Mucosa of stomach (tissue), 1 donor: ENCODE measurements around the gene COL15A1.

Experiments
- H3K27me3 ChIP-seq: one replicate; pipeline ENCODE4 v1.7.0; 2013; ENCODE audit warnings: mild to moderate bottlenecking, low read length; ENCODE audit not compliant: control insufficient read depth, insufficient read depth
- H3K36me3 ChIP-seq: one replicate; pipeline ENCODE4 v1.7.0; 2013; ENCODE audit warnings: low read length; ENCODE audit not compliant: control insufficient read depth, insufficient read depth
- H3K4me1 ChIP-seq: one replicate; pipeline ENCODE4 v1.7.0; 2013; ENCODE audit warnings: mild to moderate bottlenecking, low read length; ENCODE audit not compliant: control insufficient read depth, insufficient read depth
- H3K4me3 ChIP-seq: one replicate; pipeline ENCODE4 v1.7.0; 2013; ENCODE audit warnings: low read length
- H3K9ac ChIP-seq: one replicate; pipeline ENCODE4 v1.7.0; 2013; ENCODE audit warnings: mild to moderate bottlenecking, low read length, moderate library complexity
- H3K9me3 ChIP-seq: one replicate; pipeline ENCODE4 v1.7.0; 2013; ENCODE audit warnings: mild to moderate bottlenecking, low read length, moderate library complexity; ENCODE audit not compliant: control insufficient read depth
- donor health status: Pancreatic carcinoma.

The COL15A1 gene

GRCh38 chr9:98921732-98922131 is 22.0 kb upstream of the COL15A1 start:
- Histone ChIP-seq H3K4me1 (peaks cover 8% of the 10 kb centered on the region), H3K9me3 (no peaks in the 10 kb centered on the region), H3K4me3 (no peak overlapping the region), H3K27me3 (peaks cover 2% of the 10 kb centered on the region), H3K9ac (no peak overlapping the region), H3K36me3 (no peaks in the 10 kb centered on the region)

- Histone ChIP-seq H3K9ac (no peak overlapping the region), H3K27me3 (peaks cover 2% of the 10 kb centered on the region), H3K4me1 (peaks cover 4% of the 10 kb centered on the region), H3K9me3 (no peaks in the 10 kb centered on the region), H3K36me3 (no peaks in the 10 kb centered on the region), H3K4me3 (no peak overlapping the region)
These were observed 20.8 kb upstream of the COL15A1 start for GRCh38 chr9:98922721-98923435.

- H3K9me3 ChIP-seq = no peaks in the 10 kb centered on the region
- H3K36me3 ChIP-seq = no peaks in the 10 kb centered on the region
- H3K9ac ChIP-seq = no peak overlapping the region
- no peaks in the 10 kb centered on the region for H3K4me1 ChIP-seq
- no peak overlapping the region for H3K4me3 ChIP-seq
- H3K27me3 ChIP-seq = peaks cover 2% of the 10 kb centered on the region
These were observed 20.1 kb upstream of the COL15A1 start for GRCh38 chr9:98923451-98924123.

- no peaks in the 10 kb centered on the region for H3K4me1 ChIP-seq
- no peak overlapping the region for H3K9ac ChIP-seq
- H3K9me3 ChIP-seq = no peaks in the 10 kb centered on the region
- H3K27me3 ChIP-seq = peaks cover 2% of the 10 kb centered on the region
- H3K4me3 ChIP-seq = no peak overlapping the region
- H3K36me3 ChIP-seq = no peaks in the 10 kb centered on the region
These were observed 18.5 kb upstream of the COL15A1 start for GRCh38 chr9:98924946-98925820.

- H3K9ac ChIP-seq = no peak overlapping the region
- no peaks in the 10 kb centered on the region for H3K4me1 ChIP-seq
- H3K9me3 ChIP-seq = no peaks in the 10 kb centered on the region
- no peak overlapping the region for H3K4me3 ChIP-seq
- peaks cover 2% of the 10 kb centered on the region for H3K27me3 ChIP-seq
- H3K36me3 ChIP-seq = no peaks in the 10 kb centered on the region
These were observed 17.8 kb upstream of the COL15A1 start for GRCh38 chr9:98925956-98926355.

GRCh38 chr9:98927724-98928123 is 16.0 kb upstream of the COL15A1 start:
- H3K9ac ChIP-seq = no peak overlapping the region
- H3K4me1 ChIP-seq = no peaks in the 10 kb centered on the region
- no peaks in the 10 kb centered on the region for H3K36me3 ChIP-seq
- H3K4me3 ChIP-seq = no peak overlapping the region
- no peaks in the 10 kb centered on the region for H3K9me3 ChIP-seq
- H3K27me3 ChIP-seq = peaks cover 2% of the 10 kb centered on the region

GRCh38 chr9:98929071-98929470 is 14.6 kb upstream of the COL15A1 start:
- Histone ChIP-seq H3K4me1 (no peaks in the 10 kb centered on the region), H3K9me3 (no peaks in the 10 kb centered on the region), H3K27me3 (no peaks in the 10 kb centered on the region), H3K36me3 (no peaks in the 10 kb centered on the region), H3K4me3 (no peak overlapping the region), H3K9ac (no peak overlapping the region)

- no peaks in the 10 kb centered on the region for H3K9me3 ChIP-seq
- no peaks in the 10 kb centered on the region for H3K27me3 ChIP-seq
- no peak overlapping the region for H3K4me3 ChIP-seq
- H3K9ac ChIP-seq = no peak overlapping the region
- H3K4me1 ChIP-seq = no peaks in the 10 kb centered on the region
- no peaks in the 10 kb centered on the region for H3K36me3 ChIP-seq
These were observed 13.8 kb upstream of the COL15A1 start for GRCh38 chr9:98929895-98930341.

GRCh38 chr9:98930792-98931191 is 12.9 kb upstream of the COL15A1 start:
- H3K9me3 ChIP-seq = no peaks in the 10 kb centered on the region
- no peaks in the 10 kb centered on the region for H3K36me3 ChIP-seq
- H3K4me1 ChIP-seq = no peaks in the 10 kb centered on the region
- H3K9ac ChIP-seq = no peak overlapping the region
- no peaks in the 10 kb centered on the region for H3K27me3 ChIP-seq
- no peak overlapping the region for H3K4me3 ChIP-seq

- Histone ChIP-seq H3K9ac (no peak overlapping the region), H3K4me3 (no peak overlapping the region), H3K9me3 (no peaks in the 10 kb centered on the region), H3K4me1 (no peaks in the 10 kb centered on the region), H3K27me3 (no peaks in the 10 kb centered on the region), H3K36me3 (no peaks in the 10 kb centered on the region)
These were observed 11.9 kb upstream of the COL15A1 start for GRCh38 chr9:98931600-98932389.

- Histone ChIP-seq H3K9me3 (no peaks in the 10 kb centered on the region), H3K9ac (no peak overlapping the region), H3K4me3 (no peak overlapping the region), H3K27me3 (no peaks in the 10 kb centered on the region), H3K36me3 (no peaks in the 10 kb centered on the region), H3K4me1 (no peaks in the 10 kb centered on the region)
These were observed 10.5 kb upstream of the COL15A1 start for GRCh38 chr9:98933185-98933584.
